Thyroid gland (tissue), 4 donors: ENCODE data around the gene TDRD1.

ENCODE experiments used
- CTCF ChIP-seq, 6 experiments: fragments of 200-600 bp in 3 of 6; fragments of 450-650 bp in 3 of 6; sonication (generic) in 3 of 6; IDR thresholded peaks; one replicate each; pipeline ENCODE4 v1.5.1; 2016 to 2019; ENCODE audit warnings: antibody characterized with exemption in 6 of 6, mild to moderate bottlenecking in 2 of 6, inconsistent platforms in 1 of 6, moderate library complexity in 1 of 6
- POLR2A ChIP-seq, 2 donors: fragments of 450-650 bp; IDR thresholded peaks; one replicate each; pipeline ENCODE4 v1.6.1; 2017; ENCODE audit warnings: antibody characterized with exemption in 2 of 2, mild to moderate bottlenecking in 2 of 2, moderate library complexity in 1 of 2

- TF ChIP-seq CTCF (IDR thresholded peaks at IDR 0.05) (no peak), POLR2A (IDR thresholded peaks at IDR 0.05) (no peak)
Measured at GRCh38 chr10:114256008-114256765, 77.0 kb downstream of the TDRD1 start.
